ENCODE measurements around the gene MZF1. TPM values are rescaled to one million over a fixed set of nuclear protein-coding genes. Genes with fewer than 3 reads are reported as not detected.

The MZF1 gene
- total and polyA plus RNA-seq, 2 experiments from 2014 or later = 10.2 to 21.8 TPM

DNA sequence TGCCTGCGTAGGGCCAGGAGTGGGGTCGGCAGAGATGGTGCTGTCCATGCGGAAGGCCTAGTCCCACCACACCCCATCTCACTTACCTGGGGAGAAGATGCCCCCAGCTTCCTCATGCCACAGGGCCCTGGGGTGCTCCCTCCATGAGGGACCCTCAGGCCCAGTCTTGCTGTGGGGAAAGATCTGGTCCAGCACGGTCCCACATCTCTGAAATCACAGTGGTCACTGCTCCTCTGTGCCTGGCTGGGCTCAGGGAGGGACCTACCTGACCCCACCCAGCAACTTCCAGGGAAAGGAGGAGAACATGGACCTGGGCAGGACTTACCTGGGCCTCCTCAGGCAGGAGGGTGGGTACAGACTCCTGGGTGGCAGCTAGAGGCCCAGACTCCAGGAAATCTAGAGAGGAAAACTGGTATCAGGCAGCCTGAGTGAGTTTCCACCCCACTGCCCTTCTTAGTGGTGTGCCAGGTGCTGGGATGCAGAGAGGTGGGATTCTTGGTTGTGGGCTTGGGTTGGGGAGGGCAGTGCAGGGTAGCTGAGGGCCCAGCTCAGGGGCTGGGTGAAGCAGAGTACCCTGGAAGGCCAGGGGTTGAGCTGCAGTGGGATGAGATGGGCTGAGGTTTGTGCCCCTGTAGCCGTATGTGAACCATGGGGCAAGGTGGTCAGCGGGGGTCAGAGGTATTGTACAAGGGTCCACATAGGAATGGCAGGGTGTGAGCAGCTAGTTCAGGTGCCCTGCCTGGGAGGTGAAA lies 3.8 kb downstream of the MZF1 start:
- DNase-seq (ENCODE audit: low spot score) (no peak), ATAC-seq (no peak)
- TF ChIP-seq STAT1 (IDR thresholded peaks at IDR 0.05; ENCODE audit: unreplicated experiment) (no peak), EZH2 (IDR thresholded peaks at IDR 0.05; ENCODE audit: low read depth, unreplicated experiment) (no peak), CREB1 (CRISPR knock-in tag; IDR thresholded peaks at IDR 0.05; ENCODE audit: low read depth) (no peak), NANOG (IDR thresholded peaks at IDR 0.05; ENCODE audit: borderline replicate concordance) (no peak), ZNF114 (CRISPR knock-in tag; IDR thresholded peaks at IDR 0.05) (no peak), ZNF331 (CRISPR knock-in tag; IDR thresholded peaks at IDR 0.05; ENCODE audit: low read depth) (no peak)
- TF ChIP-seq, protein P1, sequence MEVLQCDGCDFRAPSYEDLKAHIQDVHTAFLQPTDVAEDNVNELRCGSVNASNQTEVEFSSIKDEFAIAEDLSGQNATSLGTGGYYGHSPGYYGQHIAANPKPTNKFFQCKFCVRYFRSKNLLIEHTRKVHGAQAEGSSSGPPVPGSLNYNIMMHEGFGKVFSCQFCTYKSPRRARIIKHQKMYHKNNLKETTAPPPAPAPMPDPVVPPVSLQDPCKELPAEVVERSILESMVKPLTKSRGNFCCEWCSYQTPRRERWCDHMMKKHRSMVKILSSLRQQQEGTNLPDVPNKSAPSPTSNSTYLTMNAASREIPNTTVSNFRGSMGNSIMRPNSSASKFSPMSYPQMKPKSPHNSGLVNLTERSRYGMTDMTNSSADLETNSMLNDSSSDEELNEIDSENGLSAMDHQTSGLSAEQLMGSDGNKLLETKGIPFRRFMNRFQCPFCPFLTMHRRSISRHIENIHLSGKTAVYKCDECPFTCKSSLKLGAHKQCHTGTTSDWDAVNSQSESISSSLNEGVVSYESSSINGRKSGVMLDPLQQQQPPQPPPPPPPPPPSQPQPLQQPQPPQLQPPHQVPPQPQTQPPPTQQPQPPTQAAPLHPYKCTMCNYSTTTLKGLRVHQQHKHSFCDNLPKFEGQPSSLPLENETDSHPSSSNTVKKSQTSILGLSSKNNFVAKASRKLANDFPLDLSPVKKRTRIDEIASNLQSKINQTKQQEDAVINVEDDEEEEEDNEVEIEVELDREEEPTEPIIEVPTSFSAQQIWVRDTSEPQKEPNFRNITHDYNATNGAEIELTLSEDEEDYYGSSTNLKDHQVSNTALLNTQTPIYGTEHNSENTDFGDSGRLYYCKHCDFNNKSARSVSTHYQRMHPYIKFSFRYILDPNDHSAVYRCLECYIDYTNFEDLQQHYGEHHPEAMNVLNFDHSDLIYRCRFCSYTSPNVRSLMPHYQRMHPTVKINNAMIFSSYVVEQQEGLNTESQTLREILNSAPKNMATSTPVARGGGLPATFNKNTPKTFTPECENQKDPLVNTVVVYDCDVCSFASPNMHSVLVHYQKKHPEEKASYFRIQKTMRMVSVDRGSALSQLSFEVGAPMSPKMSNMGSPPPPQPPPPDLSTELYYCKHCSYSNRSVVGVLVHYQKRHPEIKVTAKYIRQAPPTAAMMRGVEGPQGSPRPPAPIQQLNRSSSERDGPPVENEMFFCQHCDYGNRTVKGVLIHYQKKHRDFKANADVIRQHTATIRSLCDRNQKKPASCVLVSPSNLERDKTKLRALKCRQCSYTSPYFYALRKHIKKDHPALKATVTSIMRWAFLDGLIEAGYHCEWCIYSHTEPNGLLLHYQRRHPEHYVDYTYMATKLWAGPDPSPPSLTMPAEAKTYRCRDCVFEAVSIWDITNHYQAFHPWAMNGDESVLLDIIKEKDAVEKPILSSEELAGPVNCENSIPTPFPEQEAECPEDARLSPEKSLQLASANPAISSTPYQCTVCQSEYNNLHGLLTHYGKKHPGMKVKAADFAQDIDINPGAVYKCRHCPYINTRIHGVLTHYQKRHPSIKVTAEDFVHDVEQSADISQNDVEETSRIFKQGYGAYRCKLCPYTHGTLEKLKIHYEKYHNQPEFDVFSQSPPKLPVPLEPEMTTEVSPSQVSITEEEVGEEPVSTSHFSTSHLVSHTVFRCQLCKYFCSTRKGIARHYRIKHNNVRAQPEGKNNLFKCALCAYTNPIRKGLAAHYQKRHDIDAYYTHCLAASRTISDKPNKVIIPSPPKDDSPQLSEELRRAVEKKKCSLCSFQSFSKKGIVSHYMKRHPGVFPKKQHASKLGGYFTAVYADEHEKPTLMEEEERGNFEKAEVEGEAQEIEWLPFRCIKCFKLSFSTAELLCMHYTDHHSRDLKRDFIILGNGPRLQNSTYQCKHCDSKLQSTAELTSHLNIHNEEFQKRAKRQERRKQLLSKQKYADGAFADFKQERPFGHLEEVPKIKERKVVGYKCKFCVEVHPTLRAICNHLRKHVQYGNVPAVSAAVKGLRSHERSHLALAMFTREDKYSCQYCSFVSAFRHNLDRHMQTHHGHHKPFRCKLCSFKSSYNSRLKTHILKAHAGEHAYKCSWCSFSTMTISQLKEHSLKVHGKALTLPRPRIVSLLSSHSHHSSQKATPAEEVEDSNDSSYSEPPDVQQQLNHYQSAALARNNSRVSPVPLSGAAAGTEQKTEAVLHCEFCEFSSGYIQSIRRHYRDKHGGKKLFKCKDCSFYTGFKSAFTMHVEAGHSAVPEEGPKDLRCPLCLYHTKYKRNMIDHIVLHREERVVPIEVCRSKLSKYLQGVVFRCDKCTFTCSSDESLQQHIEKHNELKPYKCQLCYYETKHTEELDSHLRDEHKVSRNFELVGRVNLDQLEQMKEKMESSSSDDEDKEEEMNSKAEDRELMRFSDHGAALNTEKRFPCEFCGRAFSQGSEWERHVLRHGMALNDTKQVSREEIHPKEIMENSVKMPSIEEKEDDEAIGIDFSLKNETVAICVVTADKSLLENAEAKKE (CRISPR knock-in tag; IDR thresholded peaks at IDR 0.05) = no peak
- TF ChIP-seq, protein P2, sequence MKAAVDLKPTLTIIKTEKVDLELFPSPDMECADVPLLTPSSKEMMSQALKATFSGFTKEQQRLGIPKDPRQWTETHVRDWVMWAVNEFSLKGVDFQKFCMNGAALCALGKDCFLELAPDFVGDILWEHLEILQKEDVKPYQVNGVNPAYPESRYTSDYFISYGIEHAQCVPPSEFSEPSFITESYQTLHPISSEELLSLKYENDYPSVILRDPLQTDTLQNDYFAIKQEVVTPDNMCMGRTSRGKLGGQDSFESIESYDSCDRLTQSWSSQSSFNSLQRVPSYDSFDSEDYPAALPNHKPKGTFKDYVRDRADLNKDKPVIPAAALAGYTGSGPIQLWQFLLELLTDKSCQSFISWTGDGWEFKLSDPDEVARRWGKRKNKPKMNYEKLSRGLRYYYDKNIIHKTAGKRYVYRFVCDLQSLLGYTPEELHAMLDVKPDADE (IDR thresholded peaks at IDR 0.05) = no peak
- TF ChIP-seq, protein P3, sequence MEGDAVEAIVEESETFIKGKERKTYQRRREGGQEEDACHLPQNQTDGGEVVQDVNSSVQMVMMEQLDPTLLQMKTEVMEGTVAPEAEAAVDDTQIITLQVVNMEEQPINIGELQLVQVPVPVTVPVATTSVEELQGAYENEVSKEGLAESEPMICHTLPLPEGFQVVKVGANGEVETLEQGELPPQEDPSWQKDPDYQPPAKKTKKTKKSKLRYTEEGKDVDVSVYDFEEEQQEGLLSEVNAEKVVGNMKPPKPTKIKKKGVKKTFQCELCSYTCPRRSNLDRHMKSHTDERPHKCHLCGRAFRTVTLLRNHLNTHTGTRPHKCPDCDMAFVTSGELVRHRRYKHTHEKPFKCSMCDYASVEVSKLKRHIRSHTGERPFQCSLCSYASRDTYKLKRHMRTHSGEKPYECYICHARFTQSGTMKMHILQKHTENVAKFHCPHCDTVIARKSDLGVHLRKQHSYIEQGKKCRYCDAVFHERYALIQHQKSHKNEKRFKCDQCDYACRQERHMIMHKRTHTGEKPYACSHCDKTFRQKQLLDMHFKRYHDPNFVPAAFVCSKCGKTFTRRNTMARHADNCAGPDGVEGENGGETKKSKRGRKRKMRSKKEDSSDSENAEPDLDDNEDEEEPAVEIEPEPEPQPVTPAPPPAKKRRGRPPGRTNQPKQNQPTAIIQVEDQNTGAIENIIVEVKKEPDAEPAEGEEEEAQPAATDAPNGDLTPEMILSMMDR (conservative IDR thresholded peaks at IDR 0.05; ENCODE audit: low read depth in 2 of 2) = no peak
- Mint-ChIP-seq H3K27me3 (ENCODE audit: insufficient read depth, low read depth, poor library complexity) (peaks cover 17% of the 10 kb centered on the region), H3K4me1 (peaks cover 13% of the 10 kb centered on the region), H3K9me3 (no peaks in the 10 kb centered on the region; the same call in 2 of the 3 replicates), H3K27ac (no peak overlapping the region), H3K4me3 (no peak overlapping the region), H3K36me3 (ENCODE audit: low read depth) (peaks cover 25% of the 10 kb centered on the region)
- H3F3A ChIP-seq (replicated peaks; ENCODE audit: low read depth) = peaks cover 5% of the 10 kb centered on the region
- H2AFZ ChIP-seq = no peak overlapping the region
- H3K27ac ChIP-seq (ENCODE audit: low read depth) = no peak overlapping the region
- no peaks in the 10 kb centered on the region for H4K20me1 ChIP-seq (replicated peaks; ENCODE audit: insufficient read depth)
- peaks cover 8% of the 10 kb centered on the region for H3K4me1 ChIP-seq (ENCODE audit: insufficient read depth)
- peaks cover 4% of the 10 kb centered on the region for H3K27me3 ChIP-seq (ENCODE audit: insufficient read depth)
- no peaks in the 10 kb centered on the region for H3K9me2 ChIP-seq (ENCODE audit: insufficient read depth)
- no peaks in the 10 kb centered on the region for H3K36me3 ChIP-seq (ENCODE audit: insufficient read depth)
- no peaks in the 10 kb centered on the region for H3K79me2 ChIP-seq (replicated peaks; ENCODE audit: insufficient read depth)
- no peak overlapping the region for H3K4me3 ChIP-seq
- H3K4me2 ChIP-seq = no peak overlapping the region
